Activated T-cell treated with anti-CD3 and anti-CD28 coated beads for 4 hours (primary cell): ENCODE results near the gene PSME2.

Experiments used
- DNase-seq: peaks from one replicate; pipeline ENCODE4 v3.0.0-alpha.2; 2020

The PSME2 gene

GRCh38 chr14:24150993-24151392 lies 4.6 kb upstream of the PSME2 start:
- no peak for DNase-seq

GRCh38 chr14:24150567-24150966 lies 4.2 kb upstream of the PSME2 start:
- no peak for DNase-seq

- no peak for DNase-seq
These were observed 3.7 kb upstream of the PSME2 start for GRCh38 chr14:24150061-24150460.

- DNase-seq = no peak
These were observed 3.0 kb upstream of the PSME2 start for GRCh38 chr14:24149302-24149969.

GRCh38 chr14:24147761-24148428 lies 1.5 kb upstream of the PSME2 start:
- DNase-seq = no peak

- peak; percentile 96 for DNase-seq
These were observed 759 bp upstream of the PSME2 start, which contains the start of gene RNF31 for GRCh38 chr14:24146978-24147760. Gene RNF31, plus strand, starts transcription at chr14:24147498. Its CDS starts 201 bp downstream, at chr14:24147699.

GRCh38 chr14:24145690-24146452 lies 539 bp downstream of the PSME2 start:
- DNase-seq = no peak

- DNase-seq = no peak
These were observed 1.2 kb downstream of the PSME2 start for GRCh38 chr14:24145219-24145618.

- no peak for DNase-seq
These were observed 2.0 kb downstream of the PSME2 start for GRCh38 chr14:24144451-24144850.

- DNase-seq = no peak
These were observed 2.9 kb downstream of the PSME2 start for GRCh38 chr14:24143511-24143910.

- peak; percentile 99 for DNase-seq
These were observed 5.1 kb downstream of the PSME2 start, which contains the start of gene EMC9 for GRCh38 chr14:24141097-24141880. Gene EMC9, minus strand, starts transcription at chr14:24141591. Its CDS starts 287 bp downstream, at chr14:24141304.

- DNase-seq = no peak
These were observed 7.0 kb downstream of the PSME2 start for GRCh38 chr14:24139272-24139934.

GRCh38 chr14:24138396-24139271 lies 7.8 kb downstream of the PSME2 start:
- no peak for DNase-seq

- DNase-seq = no peak
These were observed 8.6 kb downstream of the PSME2 start for GRCh38 chr14:24137529-24138395.

GRCh38 chr14:24136684-24137528 lies 9.5 kb downstream of the PSME2 start:
- no peak for DNase-seq

- DNase-seq = peak; percentile 95
These were observed 10.4 kb downstream of the PSME2 start, which contains the start of gene PSME1 for GRCh38 chr14:24135834-24136683. Gene PSME1, plus strand, starts transcription at chr14:24136194. Its CDS starts 69 bp downstream, at chr14:24136263.

GRCh38 chr14:24135584-24135833 lies 10.9 kb downstream of the PSME2 start:
- no peak for DNase-seq

GRCh38 chr14:24133735-24134134 lies 12.7 kb downstream of the PSME2 start:
- no peak for DNase-seq
